ENCODE results near the gene GID8. TPM values are rescaled to one million over a fixed set of nuclear protein-coding genes. Genes with fewer than 3 reads are reported as not detected.
A peak's percentile ranks its signal among the peaks of the same experiment; 100 is the strongest.

Gene GID8
- total RNA-seq, 1 experiment from 2014 or later, result 64.3 TPM

GRCh38 chr20:62927128-62927705, 10.7 kb upstream of the GID8 start:
- no peaks in the 10 kb centered on the region for H3K27me3 Mint-ChIP-seq (ENCODE audit: unreplicated experiment)
- no peak for DNase-seq
- no peaks in the 10 kb centered on the region for H3K9me3 Mint-ChIP-seq (ENCODE audit: low read depth, unreplicated experiment)
- TF ChIP-seq CTCF (IDR thresholded peaks at IDR 0.05; ENCODE audit: unreplicated experiment), result no peak
- BruUV-seq (replicated peaks), result no TSS peak
- peak overlapping the region; percentile 94 for H3K4me3 Mint-ChIP-seq (ENCODE audit: low read depth, unreplicated experiment)
- peaks cover 50% of the 10 kb centered on the region for H3K4me1 Mint-ChIP-seq (ENCODE audit: low read depth, unreplicated experiment)
- CTCF ChIA-PET, result interaction anchor here (1.1 to 2.2 kb wide), 2 partner anchors 10 to 20 kb away, joined by 4 to 7 read pairs; partner anchors contain the start of gene GID8
- H3K27ac Mint-ChIP-seq (ENCODE audit: unreplicated experiment), result peak overlapping the region; percentile 86
- intact Hi-C loops (cut with micrococcal nuclease; ENCODE audit: unreplicated experiment), result no loop called here
- peaks cover 56% of the 10 kb centered on the region for H3K36me3 Mint-ChIP-seq (ENCODE audit: insufficient read depth, unreplicated experiment)

- BruUV-seq (replicated peaks), result no TSS peak
- no peak overlapping the region for H3K27ac Mint-ChIP-seq (ENCODE audit: unreplicated experiment)
- peaks cover 43% of the 10 kb centered on the region for H3K4me1 Mint-ChIP-seq (ENCODE audit: low read depth, unreplicated experiment)
- no peaks in the 10 kb centered on the region for H3K27me3 Mint-ChIP-seq (ENCODE audit: unreplicated experiment)
- no peak for TF ChIP-seq CTCF (IDR thresholded peaks at IDR 0.05; ENCODE audit: unreplicated experiment)
- no peaks in the 10 kb centered on the region for H3K9me3 Mint-ChIP-seq (ENCODE audit: low read depth, unreplicated experiment)
- H3K4me3 Mint-ChIP-seq (ENCODE audit: low read depth, unreplicated experiment), result peak overlapping the region; percentile 24
- no peak for DNase-seq
- CTCF ChIA-PET, result interaction anchor here (0.7 to 2.2 kb wide), 2 partner anchors 9 to 53 kb away, joined by 3 to 7 read pairs; partner anchors contain the start of gene GID8
- H3K36me3 Mint-ChIP-seq (ENCODE audit: insufficient read depth, unreplicated experiment), result peaks cover 45% of the 10 kb centered on the region
- intact Hi-C loops (cut with micrococcal nuclease; ENCODE audit: unreplicated experiment), result no loop called here
Measured at GRCh38 chr20:62928246-62928939, 9.6 kb upstream of the GID8 start.

- H3K27me3 Mint-ChIP-seq (ENCODE audit: unreplicated experiment), result no peaks in the 10 kb centered on the region
- DNase-seq, result peak; percentile 28
- peaks cover 40% of the 10 kb centered on the region for H3K36me3 Mint-ChIP-seq (ENCODE audit: insufficient read depth, unreplicated experiment)
- H3K4me1 Mint-ChIP-seq (ENCODE audit: low read depth, unreplicated experiment), result peaks cover 37% of the 10 kb centered on the region
- H3K9me3 Mint-ChIP-seq (ENCODE audit: low read depth, unreplicated experiment), result no peaks in the 10 kb centered on the region
- peak overlapping the region; percentile 24 for H3K4me3 Mint-ChIP-seq (ENCODE audit: low read depth, unreplicated experiment)
- H3K27ac Mint-ChIP-seq (ENCODE audit: unreplicated experiment), result no peak overlapping the region
- CTCF ChIA-PET, result no interaction called here
- no peak for TF ChIP-seq CTCF (IDR thresholded peaks at IDR 0.05; ENCODE audit: unreplicated experiment)
- intact Hi-C loops (cut with micrococcal nuclease; ENCODE audit: unreplicated experiment), result no loop called here
- no TSS peak for BruUV-seq (replicated peaks)
Measured at GRCh38 chr20:62929051-62929538, 8.9 kb upstream of the GID8 start.

- BruUV-seq (replicated peaks), result no TSS peak
- H3K27me3 Mint-ChIP-seq (ENCODE audit: unreplicated experiment), result no peaks in the 10 kb centered on the region
- no peak overlapping the region for H3K4me3 Mint-ChIP-seq (ENCODE audit: low read depth, unreplicated experiment)
- intact Hi-C loops (cut with micrococcal nuclease; ENCODE audit: unreplicated experiment), result no loop called here
- peaks cover 26% of the 10 kb centered on the region for H3K4me1 Mint-ChIP-seq (ENCODE audit: low read depth, unreplicated experiment)
- TF ChIP-seq CTCF (IDR thresholded peaks at IDR 0.05; ENCODE audit: unreplicated experiment), result no peak
- no peak for DNase-seq
- H3K9me3 Mint-ChIP-seq (ENCODE audit: low read depth, unreplicated experiment), result no peaks in the 10 kb centered on the region
- CTCF ChIA-PET, result no interaction called here
- H3K27ac Mint-ChIP-seq (ENCODE audit: unreplicated experiment), result no peak overlapping the region
- peaks cover 17% of the 10 kb centered on the region for H3K36me3 Mint-ChIP-seq (ENCODE audit: insufficient read depth, unreplicated experiment)
Measured at GRCh38 chr20:62931464-62931863, 6.5 kb upstream of the GID8 start.

Measured in Calu3 (cell line).